Measurements from ENCODE around the gene GTF3C2.

The GTF3C2 gene, protein sequence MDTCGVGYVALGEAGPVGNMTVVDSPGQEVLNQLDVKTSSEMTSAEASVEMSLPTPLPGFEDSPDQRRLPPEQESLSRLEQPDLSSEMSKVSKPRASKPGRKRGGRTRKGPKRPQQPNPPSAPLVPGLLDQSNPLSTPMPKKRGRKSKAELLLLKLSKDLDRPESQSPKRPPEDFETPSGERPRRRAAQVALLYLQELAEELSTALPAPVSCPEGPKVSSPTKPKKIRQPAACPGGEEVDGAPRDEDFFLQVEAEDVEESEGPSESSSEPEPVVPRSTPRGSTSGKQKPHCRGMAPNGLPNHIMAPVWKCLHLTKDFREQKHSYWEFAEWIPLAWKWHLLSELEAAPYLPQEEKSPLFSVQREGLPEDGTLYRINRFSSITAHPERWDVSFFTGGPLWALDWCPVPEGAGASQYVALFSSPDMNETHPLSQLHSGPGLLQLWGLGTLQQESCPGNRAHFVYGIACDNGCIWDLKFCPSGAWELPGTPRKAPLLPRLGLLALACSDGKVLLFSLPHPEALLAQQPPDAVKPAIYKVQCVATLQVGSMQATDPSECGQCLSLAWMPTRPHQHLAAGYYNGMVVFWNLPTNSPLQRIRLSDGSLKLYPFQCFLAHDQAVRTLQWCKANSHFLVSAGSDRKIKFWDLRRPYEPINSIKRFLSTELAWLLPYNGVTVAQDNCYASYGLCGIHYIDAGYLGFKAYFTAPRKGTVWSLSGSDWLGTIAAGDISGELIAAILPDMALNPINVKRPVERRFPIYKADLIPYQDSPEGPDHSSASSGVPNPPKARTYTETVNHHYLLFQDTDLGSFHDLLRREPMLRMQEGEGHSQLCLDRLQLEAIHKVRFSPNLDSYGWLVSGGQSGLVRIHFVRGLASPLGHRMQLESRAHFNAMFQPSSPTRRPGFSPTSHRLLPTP

DNA sequence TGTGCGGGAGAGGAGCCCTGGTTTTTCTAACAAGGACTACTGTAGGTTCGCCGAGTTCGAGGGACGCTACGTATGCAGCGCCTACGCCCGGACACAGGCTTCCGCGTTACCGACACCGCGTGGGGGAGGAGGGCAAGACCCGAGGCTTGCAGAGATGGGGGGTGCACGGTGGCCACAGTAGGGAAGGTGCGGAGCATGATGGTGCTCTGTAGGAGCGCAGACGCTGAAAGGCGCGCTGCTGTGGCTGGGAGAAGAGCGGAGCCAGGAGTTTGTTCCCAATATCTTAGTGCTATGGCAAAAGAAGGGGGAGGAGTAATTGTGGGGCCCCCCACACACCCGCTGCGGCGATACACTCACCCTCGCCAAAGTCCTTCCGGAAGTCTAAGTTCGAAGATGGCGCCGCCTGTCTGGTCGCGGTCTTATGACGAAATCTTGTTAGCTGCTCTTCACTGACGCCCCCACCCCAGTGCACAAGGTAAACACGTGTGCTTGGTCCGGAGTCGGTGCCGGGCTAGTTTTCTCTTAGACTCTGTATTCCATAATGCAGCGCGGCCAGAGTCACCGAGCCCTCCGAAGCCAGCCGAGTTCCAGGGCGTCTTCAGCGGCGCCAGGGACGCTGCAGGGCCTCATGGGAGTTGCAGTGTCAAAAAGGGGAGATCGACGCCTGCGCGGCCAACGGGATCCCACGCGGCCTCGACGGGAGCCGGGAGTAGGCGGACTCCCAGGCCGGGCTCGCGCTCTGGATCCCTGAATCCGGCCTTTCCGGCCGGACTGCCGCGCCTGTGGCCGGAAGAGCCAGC lies at the start of gene GTF3C2:
GTF3C2 (minus strand) TSS at position 383 of the 800 bp plus-strand sequence. CDS start 13,210 bp downstream, outside the sequence.
- DNase-seq (ENCODE audit: low spot score): peak; percentile 100

DNA sequence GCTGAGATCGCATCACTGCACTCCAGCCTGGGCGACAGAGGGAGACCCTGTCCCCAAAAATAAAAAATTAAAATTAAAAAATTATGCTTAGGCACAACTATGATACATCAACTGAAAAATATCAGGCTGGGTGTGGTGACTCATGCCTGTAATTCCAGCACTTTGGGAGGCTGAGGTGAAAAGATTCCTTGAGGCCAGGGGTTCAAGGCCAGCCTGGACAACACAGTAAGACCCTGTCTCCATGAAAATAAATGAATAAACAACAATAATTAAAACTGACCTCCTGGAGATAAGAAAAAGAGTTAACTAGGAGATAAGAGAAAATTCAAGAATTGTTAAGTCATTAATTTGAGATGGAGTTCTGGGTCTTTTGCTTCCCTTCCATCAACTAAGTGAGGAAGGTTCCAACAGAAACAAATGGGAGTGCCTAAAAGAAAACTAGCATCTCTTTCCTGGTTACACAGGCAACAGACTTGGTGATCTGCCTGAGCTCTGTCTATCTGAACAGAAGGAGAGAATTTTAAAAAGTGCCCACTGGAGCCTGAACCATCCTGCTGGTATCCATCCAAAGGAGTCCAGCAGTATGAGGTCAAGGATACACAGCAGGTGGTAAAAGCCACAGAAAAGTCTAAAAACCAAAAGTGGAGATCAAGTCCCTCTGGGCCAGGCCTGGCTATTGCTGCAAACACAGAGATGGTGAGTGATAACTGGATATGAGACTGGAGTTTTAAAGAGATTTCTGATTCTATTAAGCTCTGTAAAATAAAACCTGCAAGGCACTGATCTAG lies 44.0 kb upstream of the GTF3C2 start:
- DNase-seq (ENCODE audit: low spot score): no peak

DNA sequence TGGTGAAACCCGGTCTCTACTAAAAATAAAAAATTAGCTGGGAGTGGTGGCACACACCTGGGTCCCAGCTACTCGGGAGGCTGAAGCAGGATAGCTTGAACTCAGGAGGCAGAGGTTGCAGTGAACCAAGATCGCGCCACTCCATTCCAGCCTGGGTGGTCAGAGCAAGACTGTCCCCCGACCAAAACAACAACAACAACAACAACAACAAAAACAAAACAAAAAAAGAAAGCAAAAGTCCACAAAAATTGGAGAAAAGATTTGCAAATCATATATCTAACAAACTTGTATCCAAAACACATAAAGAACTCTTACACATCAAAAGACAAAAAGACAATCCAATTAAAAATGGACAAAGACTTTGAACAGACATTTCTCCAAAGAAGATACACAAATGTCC lies 42.4 kb upstream of the GTF3C2 start:
- no peak for DNase-seq (ENCODE audit: low spot score)

DNA sequence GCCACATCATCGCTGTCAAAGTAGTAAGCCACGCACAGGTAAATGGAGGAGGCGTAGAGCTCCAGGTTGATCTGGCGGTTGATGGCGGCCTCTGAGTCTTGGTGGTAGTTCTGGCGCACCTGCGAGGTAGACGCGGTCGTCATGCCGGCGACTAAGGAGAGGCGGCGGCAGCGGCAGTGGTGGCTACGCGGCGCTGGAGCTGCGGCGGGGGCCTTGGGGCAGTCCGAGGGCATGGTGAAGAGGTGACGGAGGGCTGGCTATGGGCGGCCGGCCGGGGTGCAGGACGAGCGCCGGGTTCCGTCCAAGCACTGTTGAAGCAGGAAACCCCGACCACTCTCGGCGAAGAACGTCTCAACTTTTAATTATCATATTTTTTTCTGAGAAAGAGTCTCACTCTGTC lies 36.7 kb upstream of the GTF3C2 start:
- no peak for DNase-seq (ENCODE audit: low spot score)

DNA sequence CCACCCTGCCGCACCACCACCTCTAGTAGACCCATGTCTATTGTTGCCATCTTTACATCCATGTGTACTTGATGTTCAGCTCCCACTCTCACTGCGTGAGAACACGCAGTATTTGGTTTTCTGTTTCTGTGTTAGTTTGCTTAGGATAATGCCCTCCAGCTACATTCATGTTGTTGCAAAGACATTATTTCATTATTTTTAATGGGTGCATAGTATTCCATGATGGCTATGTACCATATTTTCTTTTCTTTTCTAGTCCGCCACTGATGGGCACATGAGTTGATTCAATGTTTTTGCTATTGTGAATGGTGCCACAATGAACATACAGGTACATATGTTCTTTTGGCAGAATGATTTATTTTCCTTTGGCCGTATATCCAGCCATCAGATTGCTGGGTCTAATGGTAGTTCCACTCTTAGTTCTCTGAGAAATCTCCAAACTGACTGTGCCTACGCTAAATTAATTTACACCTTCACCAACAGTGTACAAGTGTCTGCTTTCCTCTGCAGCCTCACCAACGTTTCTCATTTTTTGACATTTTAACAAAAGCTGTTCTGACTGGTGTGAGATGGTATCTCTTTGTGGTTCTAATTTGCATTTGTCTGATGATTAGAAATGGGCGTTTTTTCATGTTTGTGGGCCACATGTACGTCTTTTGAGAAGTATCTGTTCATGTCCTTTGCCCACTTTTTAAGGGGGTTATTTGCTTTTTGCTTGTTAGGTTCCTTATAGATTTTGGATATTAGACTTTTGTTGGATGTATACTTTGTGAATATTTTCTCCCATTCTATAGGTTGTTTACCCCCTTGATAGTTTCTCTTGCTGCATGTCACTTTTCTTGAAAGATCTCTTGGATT lies 34.5 kb upstream of the GTF3C2 start:
- DNase-seq (ENCODE audit: low spot score): no peak

DNA sequence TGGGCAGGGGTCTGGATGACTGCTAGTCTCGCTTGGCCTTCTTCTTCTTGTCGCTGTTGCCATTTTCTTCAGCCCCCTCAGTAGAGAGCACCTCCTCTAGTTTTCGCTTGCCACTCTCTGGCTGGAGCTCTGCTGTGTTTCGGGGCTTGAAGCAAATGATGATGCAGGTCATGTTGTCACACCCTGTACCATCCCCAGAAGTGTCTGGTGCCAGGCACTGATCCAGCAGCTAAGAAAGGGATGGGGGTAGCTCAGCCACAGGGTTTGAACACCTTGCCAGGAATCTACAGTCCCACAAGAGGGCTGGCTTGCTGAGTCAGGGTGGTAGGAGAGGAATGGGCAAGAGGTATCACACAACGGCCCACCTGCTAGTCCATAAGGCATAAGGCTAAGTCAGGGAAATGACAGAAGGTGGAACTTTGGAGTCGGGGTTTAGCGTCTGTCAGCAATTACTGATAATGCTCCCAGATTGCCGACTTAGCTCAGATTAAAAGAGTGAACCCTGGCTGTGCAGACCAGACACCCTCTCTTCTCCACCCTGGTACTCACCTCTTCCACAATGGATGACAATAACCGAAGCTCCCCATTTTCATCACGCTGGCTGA lies 25.1 kb upstream of the GTF3C2 start:
- no peak for DNase-seq (ENCODE audit: low spot score)

DNA sequence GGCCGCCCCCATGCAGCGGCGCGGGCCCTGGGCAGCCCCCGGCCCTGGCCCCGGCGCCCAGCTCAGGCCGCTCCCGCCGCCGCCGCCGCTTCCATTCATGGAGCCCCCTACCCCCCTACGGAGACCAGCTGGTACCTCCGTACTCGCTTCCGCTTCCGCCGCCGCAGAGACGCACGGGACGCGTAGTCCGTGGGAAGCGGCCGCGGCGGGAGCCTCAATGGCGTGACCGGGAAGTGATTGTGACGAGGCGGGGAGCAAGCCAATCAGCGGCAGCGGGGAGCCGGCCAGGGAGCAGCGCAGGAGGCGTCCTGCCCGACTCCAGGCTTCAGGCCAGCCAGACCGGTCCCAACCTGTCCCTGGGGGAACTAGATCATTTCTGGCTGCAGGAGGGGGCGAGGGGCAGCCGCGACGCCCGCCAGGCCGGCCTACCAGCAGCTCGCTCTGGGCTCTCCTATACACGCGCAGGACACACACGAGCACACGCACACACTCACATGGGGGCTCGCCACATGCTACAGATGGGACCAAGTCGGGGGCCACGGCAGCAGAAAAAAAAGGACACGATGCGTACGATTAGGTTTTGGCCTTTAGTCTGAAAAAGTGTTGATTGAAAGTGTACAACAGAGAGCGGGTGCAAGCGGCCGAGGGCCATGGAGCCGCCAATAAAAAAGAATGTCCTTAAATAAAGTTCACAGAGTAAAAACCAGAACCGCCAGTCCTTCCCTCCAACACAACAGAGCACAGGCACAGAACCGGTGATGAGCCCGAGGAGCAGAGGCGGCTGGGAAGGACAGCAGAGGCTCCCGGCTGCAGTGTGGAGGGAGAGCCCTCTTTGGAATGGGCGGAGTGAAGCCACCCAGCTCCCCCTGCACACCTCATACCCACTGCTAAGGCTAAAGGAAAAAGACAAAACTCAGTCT lies 24.3 kb upstream of the GTF3C2 start, which contains the start of gene ZNF513:
ZNF513 (minus strand) TSS at position 109 of the 920 bp plus-strand sequence. CDS start 208 bp downstream, outside the sequence.
- DNase-seq (ENCODE audit: low spot score): peak; percentile 96

DNA sequence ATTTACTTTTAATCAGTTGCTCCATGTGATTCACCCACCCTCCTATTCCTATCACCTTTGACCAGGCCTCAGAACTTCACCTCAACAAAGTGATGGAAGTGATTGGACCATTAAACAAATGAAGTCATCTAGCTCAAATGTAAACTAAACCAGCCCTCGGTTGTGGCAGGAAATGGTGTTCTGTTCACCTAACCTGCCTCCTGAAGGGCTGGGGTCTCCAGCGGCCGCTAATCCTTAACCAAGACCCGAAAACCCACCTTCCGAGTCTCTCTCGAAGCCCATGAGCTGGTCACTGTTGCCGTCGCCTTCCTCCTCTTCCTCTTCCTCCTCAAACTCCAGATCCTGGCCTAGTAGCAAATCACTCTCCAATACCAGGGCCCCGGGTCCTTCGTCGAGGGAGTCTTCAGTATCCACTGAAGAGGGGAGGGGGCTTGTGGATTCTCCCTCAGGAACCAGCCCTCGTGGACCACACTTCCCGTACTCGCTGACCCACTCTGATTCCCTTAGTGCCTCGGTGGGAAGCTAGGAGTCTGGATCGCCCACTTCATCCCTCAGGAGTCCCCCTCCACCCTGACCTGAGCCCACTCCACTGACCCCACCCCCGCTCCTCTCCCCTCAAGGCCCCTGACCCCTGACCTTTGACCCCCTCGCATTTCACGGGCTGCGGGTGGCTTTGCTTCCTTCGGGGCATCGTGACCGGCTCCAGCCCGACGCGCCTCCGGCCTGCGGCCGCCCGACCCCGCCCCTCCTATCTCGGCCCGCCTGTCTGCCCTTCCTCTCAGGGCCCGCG lies 23.5 kb upstream of the GTF3C2 start:
- DNase-seq (ENCODE audit: low spot score): peak; percentile 48

DNA sequence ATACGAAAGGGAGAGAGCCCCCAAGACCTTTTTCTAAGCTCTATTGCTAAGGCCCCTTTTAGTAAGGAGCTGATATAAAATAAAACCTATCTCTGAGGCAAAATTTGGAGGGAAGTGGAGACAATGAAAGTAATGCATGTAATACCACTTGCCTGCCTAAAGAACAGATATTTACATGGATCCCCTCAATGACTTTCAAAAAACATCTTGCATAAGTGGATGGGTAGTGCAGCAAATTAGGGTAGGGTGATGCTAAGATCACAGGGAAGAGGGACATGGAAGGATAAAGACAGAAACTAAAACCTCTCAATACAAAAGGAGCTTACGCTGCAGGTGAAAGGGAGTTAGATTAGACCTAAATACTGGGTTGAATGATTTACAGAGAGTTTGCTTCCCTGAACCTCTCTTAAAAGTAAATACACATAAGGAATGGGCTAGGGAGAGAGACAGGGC lies 22.8 kb upstream of the GTF3C2 start:
- DNase-seq (ENCODE audit: low spot score): no peak

DNA sequence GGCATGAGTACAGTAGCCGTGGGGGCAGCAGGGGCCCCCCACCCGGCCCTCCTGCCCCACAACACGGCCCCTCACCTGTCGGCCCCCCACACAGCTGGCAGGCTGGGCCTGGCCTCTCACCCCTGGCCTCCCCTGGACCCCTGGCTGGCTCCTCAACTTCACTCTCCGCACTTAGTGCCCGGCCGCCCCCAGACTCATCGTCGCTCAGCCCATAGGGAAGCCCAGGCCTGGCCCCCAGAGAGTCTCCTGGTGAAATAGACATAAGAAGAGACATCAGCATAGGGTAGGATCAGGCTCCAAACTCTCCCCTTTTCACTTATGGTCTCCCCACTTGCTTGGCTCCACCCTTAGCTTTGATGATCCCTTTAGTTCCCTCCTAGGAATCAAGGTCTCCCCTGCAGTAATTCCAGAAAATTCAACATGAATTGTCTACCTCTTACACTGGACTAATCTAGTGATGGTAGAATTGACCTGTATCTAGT lies 22.3 kb upstream of the GTF3C2 start:
- no peak for DNase-seq (ENCODE audit: low spot score)

DNA sequence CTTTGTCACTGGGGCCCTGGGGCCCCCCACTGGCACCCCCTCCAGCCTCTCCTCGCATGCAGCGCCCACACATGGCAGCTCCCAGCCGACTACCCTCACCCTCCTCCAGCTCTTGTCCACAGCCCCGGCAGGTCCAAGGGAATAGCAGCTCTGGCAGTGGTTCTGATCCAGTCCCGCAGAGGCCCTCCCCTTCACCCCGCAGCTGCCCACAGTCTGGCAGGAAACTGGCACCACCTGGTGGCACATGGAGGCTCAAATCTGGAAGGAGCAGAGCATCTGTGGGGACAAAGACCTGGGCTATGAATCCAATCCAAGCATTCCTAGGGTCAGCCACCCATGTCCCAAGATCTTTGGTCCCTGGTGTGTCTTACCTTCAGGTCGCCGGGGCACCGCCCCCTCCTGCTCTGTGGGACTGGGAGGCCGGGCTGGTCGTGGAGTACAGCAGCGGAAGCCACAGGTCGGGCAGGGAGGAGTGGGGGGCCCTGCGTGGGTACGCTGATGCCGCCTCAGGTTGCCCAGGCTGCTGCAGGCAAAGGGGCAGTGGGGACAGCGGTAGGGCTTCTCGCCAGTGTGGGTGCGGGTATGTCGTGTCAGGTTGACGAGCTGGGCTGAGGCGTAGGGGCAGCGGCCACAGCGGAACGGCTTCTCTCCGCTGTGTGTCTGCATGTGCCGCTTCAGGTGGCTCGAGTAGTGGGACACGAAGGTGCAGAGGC lies 21.7 kb upstream of the GTF3C2 start:
- no peak for DNase-seq (ENCODE audit: low spot score)

DNA sequence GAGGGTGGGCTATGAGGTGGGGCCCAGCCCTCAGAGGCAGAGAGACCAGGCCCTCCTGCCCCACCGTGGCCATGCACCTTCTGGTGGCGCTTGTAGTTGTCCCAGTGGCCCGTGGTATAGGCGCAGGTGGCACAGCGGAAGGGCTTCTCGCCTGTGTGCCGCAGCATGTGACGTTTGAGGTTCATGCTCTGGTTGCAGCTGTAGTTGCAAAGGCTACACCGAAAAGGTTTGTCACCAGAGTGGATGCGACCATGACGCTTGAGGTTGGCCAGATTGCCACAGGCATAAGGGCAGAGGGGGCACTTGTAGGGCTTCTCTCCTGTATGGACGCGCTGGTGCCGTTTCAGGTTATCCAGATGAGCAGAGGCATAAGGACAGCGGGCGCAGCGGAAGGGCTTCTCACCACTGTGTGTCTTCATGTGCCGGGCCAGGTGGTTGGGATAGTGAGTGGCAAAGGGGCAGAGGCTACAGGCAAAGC lies 21.1 kb upstream of the GTF3C2 start:
- DNase-seq (ENCODE audit: low spot score): no peak

DNA sequence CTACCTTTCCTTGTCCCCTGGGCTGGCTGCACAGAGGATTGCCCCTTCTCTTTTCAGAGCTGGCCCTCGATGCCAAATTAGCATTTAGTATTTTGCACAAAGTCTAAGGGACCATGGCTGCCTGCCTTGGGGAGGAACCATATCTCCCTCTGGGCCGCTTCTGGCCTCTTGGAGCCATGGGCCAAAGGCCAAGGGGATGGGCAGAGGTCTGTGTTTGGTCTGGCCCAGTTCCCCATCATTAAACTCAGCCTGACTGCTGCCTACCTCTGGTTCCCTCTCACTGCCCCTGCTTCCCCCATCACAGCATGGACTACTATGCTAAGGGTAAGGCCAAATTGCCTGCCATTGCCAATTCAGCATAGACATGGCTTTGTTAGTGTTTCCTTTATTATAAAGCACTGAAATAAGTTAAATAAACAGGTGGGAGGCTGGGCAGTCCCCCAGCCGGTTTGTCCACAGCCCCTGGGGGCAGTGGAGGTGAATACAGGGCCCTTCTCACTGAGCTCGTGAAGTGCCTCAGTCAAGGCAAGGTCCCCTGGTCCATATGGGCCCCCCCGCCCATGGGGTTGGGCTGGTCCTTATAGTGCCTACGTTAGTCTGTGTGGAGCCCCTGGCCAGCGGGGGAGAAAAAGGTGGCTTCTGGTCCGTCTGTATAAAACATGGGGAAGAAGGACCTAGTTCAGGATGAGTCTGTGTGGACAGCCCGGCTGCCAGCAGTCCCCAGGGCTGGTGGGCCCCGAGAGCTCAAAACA lies 20.5 kb upstream of the GTF3C2 start:
- no peak for DNase-seq (ENCODE audit: low spot score)

DNA sequence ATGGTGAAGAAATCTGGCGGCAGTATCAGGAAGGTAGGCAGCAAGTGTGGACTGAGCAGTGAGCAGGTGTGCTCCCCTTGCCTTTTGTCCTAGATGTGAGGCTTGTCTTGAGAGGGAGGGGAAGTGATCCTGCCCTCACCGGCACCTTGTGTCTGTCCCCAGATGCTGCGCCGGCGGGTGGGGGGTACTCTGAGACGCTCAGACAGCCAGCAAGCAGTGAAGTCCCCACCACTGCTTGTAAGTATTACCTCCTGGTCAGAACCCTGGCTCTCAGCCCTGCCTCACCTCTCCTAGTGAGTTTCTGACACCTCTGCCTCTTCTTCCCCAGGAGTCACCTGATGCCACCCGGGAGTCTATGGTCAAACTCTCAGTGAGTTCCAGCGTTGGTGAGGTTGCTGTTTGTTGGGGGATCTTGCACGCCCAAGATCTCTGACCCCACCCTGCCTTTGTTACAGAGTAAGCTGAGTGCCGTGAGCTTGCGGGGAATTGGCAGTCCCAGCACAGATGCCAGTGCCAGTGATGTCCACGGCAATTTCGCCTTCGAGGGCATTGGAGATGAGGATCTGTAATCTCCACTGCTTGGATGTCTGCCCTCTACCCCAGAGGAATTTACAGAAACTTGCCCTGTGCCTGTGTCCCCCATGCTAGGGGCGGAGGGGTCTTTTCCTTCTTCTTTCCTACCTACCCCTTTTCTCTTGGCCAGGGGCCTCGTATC lies 19.7 kb upstream of the GTF3C2 start:
- DNase-seq (ENCODE audit: low spot score): no peak

DNA sequence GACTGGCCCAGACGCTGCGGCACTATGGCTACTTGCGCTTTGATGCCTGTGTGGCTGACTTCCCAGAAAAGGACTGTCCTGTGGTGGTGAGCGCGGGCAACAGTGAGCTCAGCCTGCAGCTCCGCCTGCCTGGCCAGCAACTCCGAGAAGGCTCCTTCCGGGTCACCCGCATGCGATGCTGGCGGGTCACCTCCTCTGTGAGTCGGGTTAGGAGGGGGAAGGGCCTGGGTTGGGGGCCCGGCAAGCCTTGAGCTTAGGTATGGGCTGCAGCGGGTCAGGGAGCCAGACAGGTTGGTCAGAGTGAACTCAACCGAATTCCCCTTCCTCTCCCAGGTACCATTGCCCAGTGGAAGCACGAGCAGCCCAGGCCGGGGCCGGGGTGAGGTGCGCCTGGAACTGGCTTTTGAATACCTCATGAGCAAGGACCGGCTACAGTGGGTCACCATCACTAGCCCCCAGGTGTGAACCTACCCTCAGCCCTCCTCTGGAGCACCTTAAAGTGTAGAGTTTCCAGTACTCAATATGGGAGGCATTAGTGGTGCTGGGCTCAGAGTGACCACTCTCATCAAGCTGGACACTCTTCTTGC lies 19.0 kb upstream of the GTF3C2 start:
- no peak for DNase-seq (ENCODE audit: low spot score)
